GM18868 (cell line): ENCODE data around the gene HSPB1.
"Not testable (repeated sequence)": the region's sequence is repeated elsewhere in the genome, so short reads cannot be mapped to it uniquely, and the experiment has no call there.

ENCODE experiments used
- ATAC-seq: cut with Tn5 transposase; IDR thresholded peaks from one replicate; pipeline ENCODE4 v1.9.1; 2021; ENCODE audit warnings: mild to moderate bottlenecking, moderate library complexity; ENCODE audit not compliant: unreplicated experiment

Gene HSPB1

GRCh38 chr7:76281006-76281705 lies 21.3 kb upstream of the HSPB1 start:
- ATAC-seq, result no peak

GRCh38 chr7:76281706-76282343 lies 20.6 kb upstream of the HSPB1 start:
- ATAC-seq, result no peak

- no peak for ATAC-seq
Measured at GRCh38 chr7:76282344-76283253, 19.9 kb upstream of the HSPB1 start.

- ATAC-seq, result no peak
Measured at GRCh38 chr7:76283254-76284159, 19.0 kb upstream of the HSPB1 start.

GRCh38 chr7:76285604-76286374 lies 16.7 kb upstream of the HSPB1 start:
- ATAC-seq, result no peak

- ATAC-seq, result no peak
Measured at GRCh38 chr7:76286842-76287403, 15.6 kb upstream of the HSPB1 start.

GRCh38 chr7:76290847-76291350 lies 11.6 kb upstream of the HSPB1 start:
- not testable (repeated sequence) for ATAC-seq

GRCh38 chr7:76291351-76292212 lies 10.9 kb upstream of the HSPB1 start:
- ATAC-seq, result peak; percentile 84

- no peak for ATAC-seq
Measured at GRCh38 chr7:76292213-76292573, 10.3 kb upstream of the HSPB1 start.

GRCh38 chr7:76292911-76293310 lies 9.6 kb upstream of the HSPB1 start:
- ATAC-seq, result not testable (repeated sequence)

GRCh38 chr7:76293407-76293901 lies 9.0 kb upstream of the HSPB1 start:
- no peak for ATAC-seq

- ATAC-seq, result peak; percentile 42
Measured at GRCh38 chr7:76294344-76295024, 8.0 kb upstream of the HSPB1 start.

- no peak for ATAC-seq
Measured at GRCh38 chr7:76296743-76297740, 5.4 kb upstream of the HSPB1 start.

GRCh38 chr7:76300166-76300731 lies 2.2 kb upstream of the HSPB1 start:
- ATAC-seq, result no peak

- ATAC-seq, result no peak
Measured at GRCh38 chr7:76301000-76301399, 1.5 kb upstream of the HSPB1 start.
